ENCODE measurements around the gene GOPC. TPM values are rescaled to one million over a fixed set of nuclear protein-coding genes. Genes with fewer than 3 reads are reported as not detected.

GOPC gene
- total RNA-seq, 1 experiment from 2014 or later, result 54.2 TPM

GRCh38 chr6:117607511-117607910 is 5.2 kb upstream of the GOPC start:
- Histone ChIP-seq H3K27me3 (replicated peaks) (no peaks in the 10 kb centered on the region), H3K9me3 (replicated peaks) (no peaks in the 10 kb centered on the region), H3K4me3 (no peak overlapping the region), H3K4me1 (replicated peaks) (peaks cover 12% of the 10 kb centered on the region), H3K27ac (no peak overlapping the region), H3K36me3 (no peaks in the 10 kb centered on the region)
- DNase-seq (ENCODE audit: low read depth in 1 of 2, low spot score in 2 of 2), result no peak

GRCh38 chr6:117605169-117605826 is 3.0 kb upstream of the GOPC start:
- Histone ChIP-seq H3K27ac (no peak overlapping the region), H3K27me3 (replicated peaks) (no peaks in the 10 kb centered on the region), H3K4me3 (no peak overlapping the region), H3K9me3 (replicated peaks) (no peaks in the 10 kb centered on the region), H3K36me3 (peaks cover 8% of the 10 kb centered on the region; the same call in 1 of the 2 replicates), H3K4me1 (replicated peaks) (peaks cover 13% of the 10 kb centered on the region)
- DNase-seq (ENCODE audit: low read depth in 1 of 2, low spot score in 2 of 2), result peak; percentile 50 to 52

GRCh38 chr6:117603821-117604220 is 1.5 kb upstream of the GOPC start:
- Histone ChIP-seq H3K36me3 (peaks cover 18% of the 10 kb centered on the region; the same call in 1 of the 2 replicates), H3K27me3 (replicated peaks) (no peaks in the 10 kb centered on the region), H3K27ac (no peak overlapping the region), H3K4me1 (replicated peaks) (peaks cover 17% of the 10 kb centered on the region), H3K4me3 (no peak overlapping the region), H3K9me3 (replicated peaks) (no peaks in the 10 kb centered on the region)
- DNase-seq (ENCODE audit: low read depth in 1 of 2, low spot score in 2 of 2), result no peak

GRCh38 chr6:117602899-117603588 is 733 bp upstream of the GOPC start:
- peak overlapping the region; percentile 88 for H3K27ac ChIP-seq
- H3K9me3 ChIP-seq (replicated peaks), result no peaks in the 10 kb centered on the region
- H3K4me1 ChIP-seq (replicated peaks), result peaks cover 17% of the 10 kb centered on the region
- H3K27me3 ChIP-seq (replicated peaks), result no peaks in the 10 kb centered on the region
- H3K4me3 ChIP-seq, result peak overlapping the region; percentile 82
- peaks cover 24% of the 10 kb centered on the region for H3K36me3 ChIP-seq
- no peak for DNase-seq (ENCODE audit: low read depth in 1 of 2, low spot score in 2 of 2)

- DNase-seq (ENCODE audit: low read depth in 1 of 2, low spot score in 2 of 2), result no peak
- Histone ChIP-seq H3K27ac (peak overlapping the region; percentile 88), H3K36me3 (peaks cover 36% of the 10 kb centered on the region), H3K27me3 (replicated peaks) (no peaks in the 10 kb centered on the region), H3K4me3 (peak overlapping the region; percentile 82), H3K9me3 (replicated peaks) (0 out of 2 replicates have a peak, but pooled peaks cover 2% of the 10 kb centered on the region), H3K4me1 (replicated peaks) (peaks cover 12% of the 10 kb centered on the region)
These were observed 530 bp downstream of the GOPC start for GRCh38 chr6:117601811-117602150.

GRCh38 chr6:117600008-117600743 is 2.1 kb downstream of the GOPC start:
- no peak overlapping the region for H3K27ac ChIP-seq
- no peak for DNase-seq (ENCODE audit: low read depth in 1 of 2, low spot score in 2 of 2)
- no peaks in the 10 kb centered on the region for H3K27me3 ChIP-seq (replicated peaks)
- peak overlapping the region; percentile 6; the same call in 1 of the 2 replicates for H3K4me3 ChIP-seq
- H3K9me3 ChIP-seq (replicated peaks), result 0 out of 2 replicates have a peak, but pooled peaks cover 2% of the 10 kb centered on the region
- H3K4me1 ChIP-seq (replicated peaks), result peaks cover 12% of the 10 kb centered on the region
- peaks cover 52% of the 10 kb centered on the region for H3K36me3 ChIP-seq

- Histone ChIP-seq H3K27ac (no peak overlapping the region), H3K36me3 (peaks cover 58% of the 10 kb centered on the region)
- no peak for DNase-seq (ENCODE audit: low read depth in 1 of 2, low spot score in 2 of 2)
These were observed 4.6 kb downstream of the GOPC start for GRCh38 chr6:117597755-117598154.

GRCh38 chr6:117595099-117595923 is 7.0 kb downstream of the GOPC start:
- Histone ChIP-seq H3K4me3 (no peak overlapping the region), H3K36me3 (peaks cover 70% of the 10 kb centered on the region)
- no peak for DNase-seq (ENCODE audit: low read depth in 1 of 2, low spot score in 2 of 2)

More at GRCh38 chr6:117597755-117598154, 4.6 kb downstream of the GOPC start:
- H3K4me3 ChIP-seq, result no peak overlapping the region
- H3K27me3 ChIP-seq (replicated peaks), result no peaks in the 10 kb centered on the region
- 0 out of 2 replicates have a peak, but pooled peaks cover 2% of the 10 kb centered on the region for H3K9me3 ChIP-seq (replicated peaks)
- peaks cover 6% of the 10 kb centered on the region for H3K4me1 ChIP-seq (replicated peaks)

GRCh38 chr6:117592983-117593759 is 9.1 kb downstream of the GOPC start:
- Histone ChIP-seq H3K4me3 (no peak overlapping the region), H3K27me3 (replicated peaks) (no peaks in the 10 kb centered on the region), H3K9me3 (replicated peaks) (0 out of 2 replicates have a peak, but pooled peaks cover 2% of the 10 kb centered on the region), H3K4me1 (replicated peaks) (no peaks in the 10 kb centered on the region), H3K27ac (no peak overlapping the region), H3K36me3 (peaks cover 65% of the 10 kb centered on the region)
- no peak for DNase-seq (ENCODE audit: low read depth in 1 of 2, low spot score in 2 of 2)

More at GRCh38 chr6:117595099-117595923, 7.0 kb downstream of the GOPC start:
- 0 out of 2 replicates have a peak, but pooled peaks cover 2% of the 10 kb centered on the region for H3K9me3 ChIP-seq (replicated peaks)
- H3K27me3 ChIP-seq (replicated peaks), result no peaks in the 10 kb centered on the region
- peaks cover 4% of the 10 kb centered on the region; the same call in 1 of the 2 replicates for H3K4me1 ChIP-seq (replicated peaks)
- H3K27ac ChIP-seq, result no peak overlapping the region

- DNase-seq (ENCODE audit: low read depth in 1 of 2, low spot score in 2 of 2), result no peak
- no peaks in the 10 kb centered on the region for H3K27me3 ChIP-seq (replicated peaks)
- peaks cover 55% of the 10 kb centered on the region for H3K36me3 ChIP-seq
- no peaks in the 10 kb centered on the region for H3K4me1 ChIP-seq (replicated peaks)
- no peak overlapping the region for H3K27ac ChIP-seq
- no peaks in the 10 kb centered on the region for H3K9me3 ChIP-seq (replicated peaks)
- H3K4me3 ChIP-seq, result no peak overlapping the region
These were observed 10.9 kb downstream of the GOPC start for GRCh38 chr6:117591405-117591804.

GRCh38 chr6:117590447-117590846 is 11.9 kb downstream of the GOPC start:
- H3K27ac ChIP-seq, result no peak overlapping the region
- no peaks in the 10 kb centered on the region for H3K27me3 ChIP-seq (replicated peaks)
- H3K4me3 ChIP-seq, result no peak overlapping the region
- H3K9me3 ChIP-seq (replicated peaks), result no peaks in the 10 kb centered on the region
- DNase-seq (ENCODE audit: low read depth in 1 of 2, low spot score in 2 of 2), result no peak
- no peaks in the 10 kb centered on the region for H3K4me1 ChIP-seq (replicated peaks)
- peaks cover 49% of the 10 kb centered on the region for H3K36me3 ChIP-seq

- no peak overlapping the region for H3K4me3 ChIP-seq
- no peak overlapping the region for H3K27ac ChIP-seq
- no peaks in the 10 kb centered on the region for H3K9me3 ChIP-seq (replicated peaks)
- no peak for DNase-seq (ENCODE audit: low read depth in 1 of 2, low spot score in 2 of 2)
- no peaks in the 10 kb centered on the region for H3K4me1 ChIP-seq (replicated peaks)
- peaks cover 43% of the 10 kb centered on the region for H3K36me3 ChIP-seq
- H3K27me3 ChIP-seq (replicated peaks), result no peaks in the 10 kb centered on the region
These were observed 16.7 kb downstream of the GOPC start for GRCh38 chr6:117585647-117586046.

Data from SJSA1 (cell line).